ENCODE data around the gene GPR18. TPM values are rescaled to one million over a fixed set of nuclear protein-coding genes. Genes with fewer than 3 reads are reported as not detected.

GPR18 gene
- polyA plus RNA-seq, 1 donor (not counting 4 experiments of a cell fraction or from before 2014, with no cell fraction given) = not detected

DNA sequence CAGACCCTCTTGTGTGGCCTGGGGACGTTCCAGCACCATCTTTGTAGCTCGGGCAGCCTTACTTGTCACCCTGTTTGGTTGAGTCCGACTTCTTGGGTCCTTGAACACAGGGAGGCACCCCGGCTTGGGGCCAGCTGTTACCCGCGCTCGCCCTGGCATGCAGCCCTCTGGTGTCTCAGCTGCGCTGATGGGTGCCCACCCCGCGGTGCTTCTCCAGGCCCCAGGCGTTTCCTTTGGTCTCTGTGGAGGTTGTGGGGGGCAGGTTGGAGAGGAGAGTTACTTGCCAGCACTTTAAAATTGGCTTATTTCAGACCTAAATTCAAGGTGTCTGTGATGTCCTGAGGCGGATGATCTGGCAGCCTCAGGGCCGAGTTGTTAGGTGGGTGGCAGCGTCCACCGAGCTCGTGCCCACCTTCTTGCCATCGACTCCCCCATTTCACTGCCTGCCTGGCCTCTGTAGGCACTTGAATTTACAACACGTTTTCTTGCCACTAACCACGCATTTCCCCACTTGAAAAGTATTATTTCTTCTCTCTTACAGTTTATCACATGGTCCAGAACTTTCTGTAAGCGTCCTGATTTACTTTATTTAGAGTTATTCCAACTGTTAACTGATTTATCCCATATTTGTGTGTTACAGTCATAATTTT is 40.6 kb downstream of the GPR18 start:
- Histone ChIP-seq H3K9ac (ENCODE audit: control insufficient read depth, extremely low read depth, insufficient read depth, low read length) (peak overlapping the region; percentile 42), H3K4me3 (ENCODE audit: control insufficient read depth in 2 of 3, extremely low read depth in 1 of 3, insufficient read depth in 2 of 3, low read depth in 1 of 3, low read length in 3 of 3) (peak overlapping the region in 1 of 3 experiments; percentile 12), H3K9me1 (ENCODE audit: control insufficient read depth, extremely low read depth, insufficient read depth, low read length) (no peaks in the 10 kb centered on the region), H3K79me2 (ENCODE audit: control insufficient read depth, insufficient read depth, low read length) (peaks cover 68% of the 10 kb centered on the region), H3K9me3 (ENCODE audit: control insufficient read depth, low read depth, low read length) (no peaks in the 10 kb centered on the region), H2AFZ (ENCODE audit: control insufficient read depth, low read length) (peak overlapping the region; percentile 17), H3K36me3 (ENCODE audit: control insufficient read depth in 2 of 2, extremely low read depth in 1 of 2, insufficient read depth in 2 of 2, low read length in 2 of 2) (peaks cover 0 to 2% of the 10 kb centered on the region in 2 experiments), H3K27me3 (ENCODE audit: control insufficient read depth, extremely low read depth, insufficient read depth, low read length) (no peaks in the 10 kb centered on the region), H3K27ac (ENCODE audit: control insufficient read depth, insufficient read depth, low read length) (peak overlapping the region; percentile 36), H3K4me1 (ENCODE audit: control insufficient read depth, extremely low read depth, insufficient read depth, low read length) (peaks cover 52% of the 10 kb centered on the region), H4K20me1 (ENCODE audit: control insufficient read depth, extremely low read depth, insufficient read depth, low read length) (no peaks in the 10 kb centered on the region), H3K4me2 (ENCODE audit: control insufficient read depth, extremely low read depth, insufficient read depth, low read depth, low read length) (peak overlapping the region; percentile 74)
- DNase-seq (ENCODE audit: low read depth, low spot score) (no peak), FAIRE-seq (no peak)
- TF ChIP-seq CTCF (optimal IDR thresholded peaks at IDR 0.05 in 1 of 3, IDR thresholded peaks at IDR 0.05 in 1 of 3, conservative IDR thresholded peaks at IDR 0.05 in 1 of 3; ENCODE audit: extremely low read depth in 1 of 3, insufficient read depth in 2 of 3, low read length in 3 of 3) = no peak
- no peak for TF ChIP-seq EZH2 (IDR thresholded peaks at IDR 0.05; ENCODE audit: low read length)
- dilution Hi-C loops (cut with MboI; ENCODE audit: extremely low pct_ligation_motif_present, low sequenced_read_pairs) = no loop called here

DNA sequence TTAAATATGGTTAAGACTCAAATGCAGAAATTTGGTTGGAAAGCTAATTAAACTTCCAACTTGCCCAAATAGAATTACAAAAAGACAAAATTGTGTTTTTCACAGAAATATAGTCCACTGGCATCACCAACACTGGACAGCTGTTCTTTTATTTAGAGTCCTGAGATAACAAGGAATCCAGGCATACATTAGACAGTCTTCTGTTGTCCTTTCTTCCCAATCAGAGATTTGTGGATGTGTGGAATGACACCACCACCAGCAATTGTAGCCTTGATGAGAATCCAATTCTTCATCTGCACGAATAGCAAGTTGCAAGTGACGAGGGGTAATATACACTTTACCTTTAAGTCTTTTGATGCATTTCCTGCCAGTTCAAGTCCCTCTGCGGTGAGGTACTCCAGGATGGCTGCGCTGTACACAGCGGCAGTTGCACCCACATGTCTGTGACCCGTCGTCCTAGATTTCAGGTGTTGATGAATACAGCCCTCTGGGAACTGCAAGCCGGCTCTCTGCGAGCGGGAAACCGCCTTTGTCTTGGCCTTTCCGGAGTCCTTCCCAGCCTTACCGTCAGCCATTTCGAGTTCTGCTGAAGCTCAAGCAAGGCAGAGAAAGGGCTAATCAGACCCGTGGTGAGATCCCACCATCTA is 42.9 kb downstream of the GPR18 start:
- no peaks in the 10 kb centered on the region for H3K27me3 ChIP-seq (ENCODE audit: control insufficient read depth, extremely low read depth, insufficient read depth, low read length)
- H3K9ac ChIP-seq (ENCODE audit: control insufficient read depth, extremely low read depth, insufficient read depth, low read length) = peak overlapping the region; percentile 58
- H3K4me2 ChIP-seq (ENCODE audit: control insufficient read depth, extremely low read depth, insufficient read depth, low read depth, low read length) = peak overlapping the region; percentile 84
- peak overlapping the region; percentile 84 for H3K27ac ChIP-seq (ENCODE audit: control insufficient read depth, insufficient read depth, low read length)
- H2AFZ ChIP-seq (ENCODE audit: control insufficient read depth, low read length) = peak overlapping the region; percentile 77
- dilution Hi-C loops (cut with MboI; ENCODE audit: extremely low pct_ligation_motif_present, low sequenced_read_pairs) = no loop called here
- peak overlapping the region in 2 of 3 experiments; percentile 47 for H3K4me3 ChIP-seq (ENCODE audit: control insufficient read depth in 2 of 3, extremely low read depth in 1 of 3, insufficient read depth in 2 of 3, low read depth in 1 of 3, low read length in 3 of 3)
- H3K9me3 ChIP-seq (ENCODE audit: control insufficient read depth, low read depth, low read length) = no peaks in the 10 kb centered on the region
- peak; percentile 87 for FAIRE-seq
- H3K36me3 ChIP-seq (ENCODE audit: control insufficient read depth in 2 of 2, extremely low read depth in 1 of 2, insufficient read depth in 2 of 2, low read length in 2 of 2) = peaks cover 0 to 3% of the 10 kb centered on the region in 2 experiments
- H4K20me1 ChIP-seq (ENCODE audit: control insufficient read depth, extremely low read depth, insufficient read depth, low read length) = no peaks in the 10 kb centered on the region
- DNase-seq (ENCODE audit: low read depth, low spot score) = no peak
- TF ChIP-seq EZH2 (IDR thresholded peaks at IDR 0.05; ENCODE audit: low read length) (no peak), CTCF (optimal IDR thresholded peaks at IDR 0.05 in 1 of 3, IDR thresholded peaks at IDR 0.05 in 1 of 3, conservative IDR thresholded peaks at IDR 0.05 in 1 of 3; ENCODE audit: extremely low read depth in 1 of 3, insufficient read depth in 2 of 3, low read length in 3 of 3) (no peak)
- H3K9me1 ChIP-seq (ENCODE audit: control insufficient read depth, extremely low read depth, insufficient read depth, low read length) = no peaks in the 10 kb centered on the region
- peaks cover 67% of the 10 kb centered on the region for H3K79me2 ChIP-seq (ENCODE audit: control insufficient read depth, insufficient read depth, low read length)
- H3K4me1 ChIP-seq (ENCODE audit: control insufficient read depth, extremely low read depth, insufficient read depth, low read length) = peaks cover 48% of the 10 kb centered on the region

Data from keratinocyte (primary cell).